ENCODE measurements around the gene SRGAP2C.
"Not testable (repeated sequence)": the region's sequence is repeated elsewhere in the genome, so short reads cannot be mapped to it uniquely, and the experiment has no call there.

Gene SRGAP2C

DNA sequence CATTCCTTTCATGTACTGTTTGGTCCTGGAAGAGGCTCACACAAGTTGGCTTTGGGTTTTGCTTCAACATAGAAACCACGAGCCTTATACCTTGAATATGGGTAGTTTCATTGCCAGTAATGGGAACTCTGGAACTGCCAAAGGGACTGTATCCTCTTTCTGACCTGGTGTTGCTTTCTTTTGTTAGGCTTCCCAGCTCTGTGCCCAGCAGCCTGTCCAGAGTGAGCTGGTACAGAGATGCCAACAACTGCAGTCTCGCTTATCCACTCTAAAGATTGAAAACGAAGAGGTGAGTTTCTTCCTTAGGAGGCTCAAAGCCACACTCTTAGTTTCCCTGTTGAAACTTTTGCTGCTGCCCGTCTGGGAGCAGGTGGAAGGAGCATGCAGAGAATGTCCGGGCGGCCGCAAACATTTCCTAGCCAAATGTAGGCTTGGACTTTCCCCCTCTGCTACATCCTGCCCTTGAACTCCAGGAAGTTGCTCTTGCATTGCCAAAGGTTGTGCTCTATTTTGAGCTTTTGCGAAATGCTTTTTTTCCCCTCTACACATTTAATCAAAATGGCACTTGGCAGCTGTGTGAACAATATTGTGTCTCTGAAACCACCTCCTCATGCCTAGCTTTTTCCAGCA, 201.7 kb downstream of the SRGAP2C start:
- H3K4me3 ChIP-seq (ENCODE audit: low read depth in 1 of 2, low read length in 1 of 2); H3K27me3 ChIP-seq; H3K9me3 ChIP-seq; H3K36me3 ChIP-seq; H3K4me1 ChIP-seq (ENCODE audit: control insufficient read depth in 1 of 2, insufficient read depth in 1 of 2, low read depth in 1 of 2, low read length in 1 of 2); H3K27ac ChIP-seq: not testable (repeated sequence)

DNA sequence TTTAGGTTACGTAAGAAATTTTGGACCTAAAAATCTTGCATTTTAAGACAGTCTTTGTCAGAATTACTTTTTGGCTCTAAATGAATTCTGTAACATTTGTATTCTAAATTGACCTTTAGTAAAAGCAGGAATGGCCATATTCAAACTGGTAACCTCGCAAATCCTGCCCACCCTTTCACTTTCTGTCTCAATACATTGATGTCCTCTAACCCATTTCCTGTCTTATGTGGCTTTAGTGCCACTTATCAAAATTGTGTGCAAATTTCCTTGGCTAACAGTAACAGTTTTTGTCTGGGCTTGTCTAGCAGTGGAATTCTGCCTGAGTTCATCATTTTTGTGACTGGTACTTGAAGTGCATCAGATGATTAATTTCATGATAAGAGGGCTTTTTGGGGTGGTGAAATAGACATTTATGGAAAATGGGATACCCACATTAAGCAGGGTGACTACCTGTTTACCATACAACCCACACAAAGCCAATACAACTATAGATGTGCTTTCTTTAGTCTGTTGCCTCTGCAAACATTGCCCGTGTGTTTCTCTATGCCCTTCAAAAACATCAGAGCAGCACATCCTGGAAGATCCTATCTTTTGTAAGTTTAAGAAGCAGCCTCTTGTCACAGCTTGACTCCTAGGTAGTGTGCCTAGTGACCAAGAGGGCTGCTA, 205.3 kb downstream of the SRGAP2C start:
- not testable (repeated sequence) for H3K27me3 ChIP-seq; H3K4me1 ChIP-seq (ENCODE audit: control insufficient read depth in 1 of 2, insufficient read depth in 1 of 2, low read depth in 1 of 2, low read length in 1 of 2); H3K9me3 ChIP-seq

DNA sequence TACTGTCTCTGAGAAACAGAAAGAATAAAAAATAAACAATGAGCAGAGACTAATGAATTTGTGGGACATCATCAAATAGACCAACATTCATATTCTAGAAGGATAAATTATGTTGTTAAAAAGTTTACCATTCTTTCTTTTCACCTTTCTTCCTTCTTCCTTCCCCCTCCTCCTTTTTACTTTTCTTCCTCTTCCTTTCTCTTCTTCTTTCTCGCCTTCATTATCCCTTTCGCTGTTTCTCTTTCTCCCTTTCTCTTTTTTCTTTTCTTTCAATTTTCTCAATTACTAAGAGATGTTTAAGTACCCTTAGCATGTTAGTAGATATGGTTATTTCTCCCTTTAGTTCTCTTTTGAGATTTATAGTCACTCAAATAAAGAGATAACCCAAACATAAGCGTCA, 207.4 kb downstream of the SRGAP2C start:
- not testable (repeated sequence) for H3K36me3 ChIP-seq; H3K9me3 ChIP-seq; H3K27ac ChIP-seq; H3K4me3 ChIP-seq (ENCODE audit: low read depth in 1 of 2, low read length in 1 of 2); H3K4me1 ChIP-seq (ENCODE audit: control insufficient read depth in 1 of 2, insufficient read depth in 1 of 2, low read depth in 1 of 2, low read length in 1 of 2)
- peaks cover 30% of the 10 kb centered on the region for H3K27me3 ChIP-seq

More for the DNA sequence above, 205.3 kb downstream of the SRGAP2C start:
- not testable (repeated sequence) for H3K36me3 ChIP-seq; H3K4me3 ChIP-seq (ENCODE audit: low read depth in 1 of 2, low read length in 1 of 2); H3K27ac ChIP-seq

DNA sequence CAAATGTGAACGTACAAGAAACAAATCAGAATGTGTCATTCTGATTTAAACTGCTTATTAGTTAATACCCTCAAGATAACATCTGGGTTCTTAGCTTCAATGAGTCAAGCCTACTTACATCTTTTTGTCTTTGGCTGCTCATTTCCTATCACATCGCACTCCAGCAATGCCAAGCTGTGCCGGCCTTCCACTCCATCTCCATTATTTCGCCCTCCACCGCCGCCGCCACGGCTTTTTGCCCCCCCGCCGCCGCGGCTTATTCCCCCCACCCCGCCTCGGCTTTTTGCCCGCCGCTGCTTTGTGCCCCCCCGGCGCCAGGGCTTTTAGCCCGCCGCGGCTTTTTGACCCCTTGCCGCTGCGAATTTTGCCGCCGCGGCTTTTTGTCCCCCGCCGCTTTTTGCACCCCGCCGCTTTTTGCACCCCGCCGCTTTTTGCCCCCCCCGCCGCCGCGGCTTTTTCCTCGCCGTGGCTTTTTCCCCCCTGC, 211.0 kb downstream of the SRGAP2C start:
- H3K27ac ChIP-seq; H3K4me1 ChIP-seq (ENCODE audit: control insufficient read depth in 1 of 2, insufficient read depth in 1 of 2, low read depth in 1 of 2, low read length in 1 of 2); H3K36me3 ChIP-seq; H3K9me3 ChIP-seq: not testable (repeated sequence)
- peaks cover 44% of the 10 kb centered on the region for H3K27me3 ChIP-seq
- peak overlapping the region in 1 of 2 experiments; percentile 28 for H3K4me3 ChIP-seq (ENCODE audit: low read depth in 1 of 2, low read length in 1 of 2)

DNA sequence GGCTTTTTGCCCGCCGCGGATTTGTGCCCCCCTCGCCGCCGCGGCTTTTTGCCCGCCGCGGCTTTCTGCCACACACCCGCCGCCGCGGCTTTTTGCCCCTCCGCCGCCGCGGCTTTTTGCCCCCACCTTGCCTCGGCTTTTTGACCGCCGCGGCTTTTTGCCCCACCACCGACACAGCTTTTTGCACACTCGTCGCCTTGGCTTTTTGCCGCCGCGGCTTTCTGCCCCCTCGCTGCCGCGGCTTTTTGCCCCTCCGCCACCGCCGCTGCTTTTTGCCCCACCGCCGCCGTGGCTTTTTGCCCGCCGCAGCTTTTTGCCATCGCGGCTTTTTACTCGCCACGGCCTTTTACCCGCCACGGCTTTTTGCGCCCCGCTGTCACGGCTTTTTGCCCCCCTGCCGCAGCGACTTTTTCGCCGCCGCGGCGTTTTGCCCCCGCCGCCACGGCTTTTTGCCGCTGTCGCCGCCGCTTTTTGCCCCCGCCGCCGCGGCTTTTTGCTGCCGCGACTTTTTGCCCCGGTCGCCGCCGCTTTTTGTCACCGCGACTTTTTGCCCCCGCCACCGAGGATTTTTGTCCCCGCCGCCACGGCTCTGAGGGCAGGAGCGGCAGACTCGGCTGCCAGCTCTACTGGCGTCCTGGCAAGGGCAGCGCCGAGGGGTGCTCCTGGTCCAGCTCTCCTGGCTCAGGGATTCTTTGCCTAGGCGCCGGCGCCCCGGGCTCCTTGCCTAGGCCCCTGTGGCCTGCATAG, 211.7 kb downstream of the SRGAP2C start:
- not testable (repeated sequence) for H3K36me3 ChIP-seq; H3K27ac ChIP-seq; H3K4me1 ChIP-seq (ENCODE audit: control insufficient read depth in 1 of 2, insufficient read depth in 1 of 2, low read depth in 1 of 2, low read length in 1 of 2); H3K9me3 ChIP-seq
- H3K27me3 ChIP-seq, result peaks cover 44% of the 10 kb centered on the region
- peak overlapping the region; percentile 27 to 45 for H3K4me3 ChIP-seq (ENCODE audit: low read depth in 1 of 2, low read length in 1 of 2)

DNA sequence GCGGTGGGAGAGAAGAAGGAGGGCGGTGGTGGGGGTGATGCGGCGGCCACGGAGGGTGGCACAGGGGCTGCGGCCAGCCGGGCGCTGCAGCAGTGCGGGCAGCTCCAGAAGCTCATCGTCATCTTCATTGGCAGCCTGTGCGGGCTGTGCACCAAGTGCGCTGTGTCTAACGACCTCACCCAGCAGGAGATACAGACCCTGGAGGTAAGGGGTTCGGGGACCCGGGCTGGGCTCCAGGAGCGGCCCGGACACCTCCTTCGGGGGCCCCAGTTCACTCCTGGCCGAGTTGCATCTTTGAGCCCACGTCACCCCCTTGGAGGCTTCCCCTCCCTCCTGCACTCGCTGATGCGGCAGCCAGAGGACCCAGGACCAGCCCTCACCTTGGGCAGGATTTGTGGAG, 212.3 kb downstream of the SRGAP2C start:
- not testable (repeated sequence) for H3K4me1 ChIP-seq (ENCODE audit: control insufficient read depth in 1 of 2, insufficient read depth in 1 of 2, low read depth in 1 of 2, low read length in 1 of 2); H3K27ac ChIP-seq; H3K9me3 ChIP-seq; H3K36me3 ChIP-seq
- Histone ChIP-seq H3K27me3 (peaks cover 44% of the 10 kb centered on the region), H3K4me3 (ENCODE audit: low read depth in 1 of 2, low read length in 1 of 2) (peak overlapping the region in 1 of 2 experiments; percentile 45)

DNA sequence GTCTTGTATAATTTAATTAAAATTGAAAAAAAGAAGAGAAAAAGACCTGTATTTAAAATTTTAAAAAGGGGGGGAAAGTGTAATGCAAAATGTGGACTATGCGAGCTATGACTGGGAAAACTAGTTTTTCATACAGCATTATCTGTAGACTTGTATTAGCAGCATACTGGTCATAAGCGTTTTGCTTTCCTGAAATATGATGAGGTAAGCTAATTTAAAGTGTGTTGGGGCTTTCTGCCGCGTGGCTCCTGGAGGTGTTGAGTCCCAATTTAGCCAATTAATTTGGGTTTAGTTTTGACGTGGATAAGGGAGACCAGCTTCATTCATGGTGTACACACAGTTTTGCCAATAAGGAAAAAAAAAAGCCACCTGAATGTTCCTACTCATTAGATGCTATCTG, 214.4 kb downstream of the SRGAP2C start:
- not testable (repeated sequence) for H3K36me3 ChIP-seq; H3K4me1 ChIP-seq (ENCODE audit: control insufficient read depth in 1 of 2, insufficient read depth in 1 of 2, low read depth in 1 of 2, low read length in 1 of 2); H3K4me3 ChIP-seq (ENCODE audit: low read depth in 1 of 2, low read length in 1 of 2); H3K27ac ChIP-seq; H3K9me3 ChIP-seq
- H3K27me3 ChIP-seq, result peaks cover 41% of the 10 kb centered on the region

DNA sequence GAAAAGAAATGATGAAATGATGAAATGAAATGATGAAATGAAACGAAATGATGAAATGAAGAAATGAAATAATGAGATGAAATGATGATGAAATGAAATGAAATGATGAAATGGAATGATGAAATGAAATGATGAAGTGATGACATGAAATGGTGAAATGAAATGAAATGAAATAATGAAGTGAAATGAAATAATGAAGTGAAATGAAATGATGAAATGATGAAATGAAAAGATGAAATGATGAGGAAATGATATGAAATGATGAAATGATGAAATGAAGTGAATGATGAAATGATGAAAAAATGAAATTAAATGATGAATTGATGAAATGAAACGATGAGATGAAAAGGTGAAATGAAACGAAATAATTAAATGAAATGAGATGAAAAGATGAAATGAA, 215.3 kb downstream of the SRGAP2C start:
- H3K36me3 ChIP-seq; H3K4me1 ChIP-seq (ENCODE audit: control insufficient read depth in 1 of 2, insufficient read depth in 1 of 2, low read depth in 1 of 2, low read length in 1 of 2): not testable (repeated sequence)

DNA sequence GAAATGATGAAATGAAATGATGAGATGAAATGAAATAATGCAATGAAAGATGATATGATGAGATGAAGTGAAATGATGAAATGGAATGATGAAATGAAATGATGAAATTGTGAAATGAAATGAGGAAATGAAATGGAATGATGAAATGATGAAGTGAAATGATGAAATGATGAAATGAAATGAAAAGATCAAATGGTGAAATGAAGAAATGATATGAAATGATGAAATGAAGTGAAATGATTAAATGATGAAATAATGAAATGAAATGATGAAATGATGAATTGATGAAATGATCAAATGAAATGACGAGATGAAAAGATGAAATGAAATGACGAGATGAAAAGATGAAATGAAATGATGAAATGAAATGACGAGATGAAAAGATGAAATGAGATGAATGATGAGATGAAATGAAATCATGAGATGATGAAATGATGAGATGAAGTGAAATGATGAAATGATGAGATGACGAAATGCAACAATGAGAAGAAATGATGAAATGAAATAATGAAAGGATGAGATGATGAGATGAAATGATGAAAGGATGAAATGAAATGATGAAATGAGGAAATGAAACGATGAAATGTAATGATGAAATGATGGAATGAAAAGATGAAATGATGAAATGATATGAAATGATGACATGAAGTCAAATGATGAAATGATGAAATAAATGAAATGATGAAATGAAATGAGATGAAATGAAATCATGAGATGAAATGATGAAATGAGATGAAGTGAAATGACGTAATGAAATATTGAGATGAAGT, 216.0 kb downstream of the SRGAP2C start:
- H3K36me3 ChIP-seq; H3K4me1 ChIP-seq (ENCODE audit: control insufficient read depth in 1 of 2, insufficient read depth in 1 of 2, low read depth in 1 of 2, low read length in 1 of 2); H3K9me3 ChIP-seq; H3K4me3 ChIP-seq (ENCODE audit: low read depth in 1 of 2, low read length in 1 of 2); H3K27ac ChIP-seq: not testable (repeated sequence)
- H3K27me3 ChIP-seq, result peaks cover 28% of the 10 kb centered on the region

More for the DNA sequence above, 215.3 kb downstream of the SRGAP2C start:
- H3K27me3 ChIP-seq, result peaks cover 34% of the 10 kb centered on the region
- H3K9me3 ChIP-seq; H3K4me3 ChIP-seq (ENCODE audit: low read depth in 1 of 2, low read length in 1 of 2); H3K27ac ChIP-seq: not testable (repeated sequence)

DNA sequence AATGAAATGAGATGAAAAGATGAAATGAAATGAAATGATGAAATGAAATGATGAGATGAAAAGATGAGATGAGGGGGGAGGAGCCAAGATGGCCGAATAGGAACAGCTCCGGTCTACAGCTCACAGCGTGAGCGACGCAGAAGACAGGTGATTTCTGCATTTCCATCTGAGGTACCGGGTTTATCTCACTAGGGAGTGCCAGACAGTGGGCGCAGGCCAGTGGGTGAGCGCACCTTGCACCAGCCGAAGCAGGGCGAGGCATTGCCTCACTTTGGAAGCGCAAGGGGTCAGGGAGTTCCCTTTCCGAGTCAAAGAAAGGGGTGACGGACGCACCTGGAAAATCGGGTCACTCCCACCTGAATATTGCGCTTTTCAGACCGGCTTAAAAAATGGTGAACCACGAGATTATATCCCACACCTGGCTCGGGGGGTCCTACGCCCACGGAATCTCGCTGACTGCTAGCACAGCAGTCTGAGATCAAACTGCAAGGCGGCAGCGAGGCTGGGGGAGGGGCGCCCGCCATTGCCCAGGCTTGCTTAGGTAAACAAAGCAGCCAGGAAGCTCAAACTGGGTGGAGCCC, 216.7 kb downstream of the SRGAP2C start:
- H3K9me3 ChIP-seq, result not testable (repeated sequence)

DNA sequence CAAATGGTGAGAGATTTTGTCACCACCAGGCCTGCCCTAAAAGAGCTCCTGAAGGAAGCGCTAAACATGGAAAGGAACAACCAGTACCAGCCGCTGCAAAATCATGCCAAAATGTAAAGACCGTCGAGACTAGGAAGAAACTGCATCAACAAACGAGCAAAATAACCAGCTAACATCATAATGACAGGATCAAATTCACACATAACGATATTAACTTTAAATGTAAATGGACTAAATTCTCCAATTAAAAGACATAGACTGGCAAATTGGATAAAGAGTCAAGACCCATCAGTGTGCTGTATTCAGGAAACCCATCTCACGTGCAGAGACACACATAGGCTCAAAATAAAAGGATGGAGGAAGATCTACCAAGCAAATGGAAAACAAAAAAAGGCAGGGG, 218.5 kb downstream of the SRGAP2C start:
- not testable (repeated sequence) for H3K27me3 ChIP-seq; H3K27ac ChIP-seq; H3K9me3 ChIP-seq; H3K4me1 ChIP-seq (ENCODE audit: control insufficient read depth in 1 of 2, insufficient read depth in 1 of 2, low read depth in 1 of 2, low read length in 1 of 2); H3K4me3 ChIP-seq (ENCODE audit: low read depth in 1 of 2, low read length in 1 of 2); H3K36me3 ChIP-seq

More for the DNA sequence above, 216.7 kb downstream of the SRGAP2C start:
- H3K36me3 ChIP-seq; H3K27ac ChIP-seq; H3K4me1 ChIP-seq (ENCODE audit: control insufficient read depth in 1 of 2, insufficient read depth in 1 of 2, low read depth in 1 of 2, low read length in 1 of 2); H3K4me3 ChIP-seq (ENCODE audit: low read depth in 1 of 2, low read length in 1 of 2): not testable (repeated sequence)
- peaks cover 21% of the 10 kb centered on the region for H3K27me3 ChIP-seq

All from neutrophil (primary cell).